Stimulated activated CD8-positive, alpha-beta memory T cell treated with anti-CD3 and anti-CD28 coated beads, Interleukin-7, amount 100 ng/mL, for 1 hour (primary cell): ENCODE results near the gene NBEA.

Source experiments
- DNase-seq, 2 donors: peaks; one replicate each; pipeline ENCODE4 v3.0.0-alpha.2; 2020; ENCODE audit warnings: low read depth in 2 of 2

Gene NBEA

DNA sequence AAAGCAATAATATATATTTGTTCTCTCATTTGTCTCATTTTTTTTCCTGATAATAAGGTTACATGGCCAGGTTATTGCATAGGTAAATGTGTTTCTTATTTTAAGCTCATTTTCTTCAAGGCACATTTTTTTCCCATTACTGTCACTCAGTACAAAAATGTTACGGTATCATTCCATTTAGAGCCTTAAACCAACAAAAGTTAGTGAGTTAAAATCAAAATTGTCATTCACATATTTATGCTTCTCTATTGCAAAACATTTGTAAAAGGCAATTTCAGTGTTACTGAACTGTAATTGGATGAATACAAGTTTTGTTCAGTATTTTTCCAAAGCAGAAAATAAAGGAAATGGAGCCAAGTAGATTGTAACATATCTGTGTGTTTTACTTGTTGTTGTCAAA is 652.0 kb downstream of the NBEA start:
- no peak for DNase-seq

DNA sequence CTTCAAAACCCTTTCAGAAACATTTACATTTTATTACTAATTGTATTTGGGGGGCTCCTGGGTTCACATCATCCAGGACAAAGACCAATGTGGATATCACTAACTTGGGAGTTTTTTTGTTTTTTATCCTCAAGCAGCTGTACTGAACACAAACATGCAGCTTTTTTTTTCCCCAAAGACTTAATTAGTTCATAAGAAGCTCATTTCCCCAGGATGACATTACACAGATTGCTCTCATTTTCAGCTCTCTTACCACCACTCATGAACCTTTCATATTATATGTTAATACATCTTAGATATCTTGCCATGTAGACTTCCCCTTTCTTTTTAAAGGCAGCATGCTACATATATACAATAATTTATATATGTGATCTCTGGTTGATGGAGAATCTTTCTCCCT is 653.1 kb downstream of the NBEA start:
- no peak for DNase-seq

DNA sequence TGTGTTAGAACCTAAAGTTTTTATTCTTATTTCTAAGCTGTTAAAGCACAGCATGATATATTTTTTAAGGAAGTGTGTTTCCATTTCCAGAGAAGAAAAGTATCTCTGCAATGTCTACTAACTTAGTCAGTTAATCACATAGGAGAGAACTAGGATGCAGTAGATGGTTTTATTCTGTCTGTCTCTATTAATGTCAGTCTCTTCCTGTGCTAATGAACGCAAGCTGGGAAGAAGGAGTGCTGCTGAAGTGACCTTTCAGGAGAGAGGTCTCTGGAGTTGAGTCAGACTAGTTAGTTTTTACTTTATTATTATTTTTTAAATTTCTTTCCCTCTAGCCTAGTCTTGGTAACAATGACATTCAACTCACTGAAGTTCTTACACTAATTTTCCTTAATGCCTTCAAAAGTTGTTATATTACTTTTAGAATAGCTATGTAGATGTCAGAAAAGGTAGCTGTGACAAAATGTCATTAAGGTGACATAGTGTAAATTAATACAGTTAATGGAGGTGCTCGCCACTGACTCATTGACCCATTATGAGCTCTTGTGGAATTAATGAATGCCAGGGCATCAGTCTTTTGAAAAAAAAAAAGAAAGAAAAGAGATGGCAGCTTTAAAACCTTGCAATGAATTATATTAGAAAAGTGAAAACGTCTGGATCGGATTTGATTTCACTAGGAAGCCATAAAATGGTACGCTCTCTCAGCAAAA is 654.4 kb downstream of the NBEA start:
- no peak for DNase-seq

DNA sequence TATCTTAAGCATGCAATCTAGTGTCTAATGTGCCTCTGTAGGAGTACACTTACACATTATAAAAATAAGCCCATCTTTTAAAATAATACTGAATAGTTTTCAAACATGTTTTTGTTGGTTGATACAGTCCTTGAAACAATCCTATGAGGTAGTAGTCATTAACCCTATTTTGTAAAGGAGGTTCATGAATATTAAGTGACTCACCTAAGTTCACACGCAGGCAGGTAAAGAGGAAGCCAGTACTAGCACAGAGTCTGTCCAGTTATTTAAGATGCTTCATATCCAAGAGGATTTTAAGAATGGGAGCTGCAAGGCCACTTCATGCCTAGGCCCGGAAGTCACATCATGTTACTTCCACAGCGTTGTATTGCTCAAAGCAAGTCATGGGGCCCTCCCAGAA is 655.4 kb downstream of the NBEA start:
- no peak for DNase-seq

DNA sequence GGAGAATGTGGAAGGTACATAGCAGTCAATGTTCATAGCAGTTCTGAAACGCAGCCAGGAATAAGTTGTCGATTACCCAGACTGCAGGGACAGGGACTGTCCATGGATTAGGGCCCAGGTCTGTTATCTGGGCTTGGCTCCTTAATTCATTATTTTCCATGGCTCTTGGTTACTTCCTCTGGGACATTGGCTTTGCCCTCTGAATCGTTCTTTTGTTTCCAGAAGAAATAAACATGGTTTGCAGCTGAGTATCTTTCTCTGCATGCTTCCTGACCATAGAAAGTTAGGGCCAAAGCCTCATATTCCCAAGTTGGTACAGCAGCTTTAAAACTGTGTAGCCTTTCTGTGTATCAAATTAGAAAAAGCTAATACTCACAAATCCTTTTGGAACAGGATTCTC is 656.2 kb downstream of the NBEA start:
- DNase-seq = no peak

DNA sequence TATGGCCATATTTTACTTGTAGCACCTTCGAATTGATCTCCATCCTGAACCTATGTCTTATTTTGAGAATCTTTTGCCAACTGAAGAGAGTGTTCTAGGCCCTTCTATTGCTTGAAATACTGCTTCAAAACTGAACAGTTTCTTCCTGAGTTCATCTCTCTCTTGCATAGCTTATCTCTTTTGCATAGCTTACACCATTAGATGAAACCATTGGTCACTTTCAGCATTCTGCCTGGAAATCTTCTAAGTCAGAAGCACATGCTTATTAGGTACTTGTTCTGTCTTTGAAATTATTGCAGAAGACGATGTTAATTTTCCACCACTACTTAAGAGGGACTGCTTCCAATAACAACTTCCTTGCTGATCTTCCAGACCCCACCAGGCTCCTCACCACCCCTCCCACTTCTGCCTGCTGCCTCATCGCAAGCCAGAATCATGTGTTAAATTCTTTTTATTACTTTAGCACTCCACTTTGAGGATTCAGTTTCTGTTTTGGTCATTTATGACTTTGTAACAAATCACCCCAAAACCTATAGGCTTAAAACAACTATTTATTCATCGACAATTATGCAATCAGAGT is 656.8 kb downstream of the NBEA start:
- no peak for DNase-seq

DNA sequence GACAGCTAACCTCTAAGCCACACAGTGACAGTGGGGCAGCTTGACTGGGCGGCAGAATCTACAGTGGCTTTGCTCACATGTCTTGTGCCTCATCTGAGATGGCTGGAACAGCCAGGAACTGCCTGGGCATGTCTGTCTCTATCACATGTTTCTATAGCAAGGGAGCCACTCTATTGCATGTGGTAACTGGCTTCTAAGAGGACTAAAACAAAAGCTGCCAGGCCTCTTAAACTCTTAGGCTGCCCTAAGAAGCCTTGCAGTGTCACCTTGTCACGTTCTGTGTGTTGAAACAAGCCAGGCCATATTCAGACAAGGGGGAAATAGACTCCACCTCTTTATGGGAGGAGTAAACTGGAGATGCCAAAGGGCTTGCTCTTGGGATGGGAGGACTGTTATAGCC is 657.3 kb downstream of the NBEA start:
- DNase-seq = no peak

DNA sequence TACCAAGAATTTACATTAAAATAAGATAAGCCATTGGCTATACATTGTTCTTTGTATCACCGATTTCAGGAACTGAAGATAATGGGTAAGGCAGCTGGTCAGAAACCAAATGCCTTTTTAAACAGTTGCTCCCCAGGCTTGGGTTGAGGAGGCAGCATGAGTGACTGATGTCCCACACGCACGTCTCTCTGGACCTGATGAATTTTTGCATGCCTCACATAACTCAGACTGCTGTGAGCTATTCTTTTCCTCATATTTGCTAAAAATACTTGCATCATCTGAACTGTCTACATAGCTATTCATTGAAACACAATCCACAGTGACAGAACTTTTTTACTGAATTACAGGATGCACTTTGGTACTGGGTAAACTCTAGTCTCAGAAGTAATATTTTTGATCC is 658.1 kb downstream of the NBEA start:
- no peak for DNase-seq

DNA sequence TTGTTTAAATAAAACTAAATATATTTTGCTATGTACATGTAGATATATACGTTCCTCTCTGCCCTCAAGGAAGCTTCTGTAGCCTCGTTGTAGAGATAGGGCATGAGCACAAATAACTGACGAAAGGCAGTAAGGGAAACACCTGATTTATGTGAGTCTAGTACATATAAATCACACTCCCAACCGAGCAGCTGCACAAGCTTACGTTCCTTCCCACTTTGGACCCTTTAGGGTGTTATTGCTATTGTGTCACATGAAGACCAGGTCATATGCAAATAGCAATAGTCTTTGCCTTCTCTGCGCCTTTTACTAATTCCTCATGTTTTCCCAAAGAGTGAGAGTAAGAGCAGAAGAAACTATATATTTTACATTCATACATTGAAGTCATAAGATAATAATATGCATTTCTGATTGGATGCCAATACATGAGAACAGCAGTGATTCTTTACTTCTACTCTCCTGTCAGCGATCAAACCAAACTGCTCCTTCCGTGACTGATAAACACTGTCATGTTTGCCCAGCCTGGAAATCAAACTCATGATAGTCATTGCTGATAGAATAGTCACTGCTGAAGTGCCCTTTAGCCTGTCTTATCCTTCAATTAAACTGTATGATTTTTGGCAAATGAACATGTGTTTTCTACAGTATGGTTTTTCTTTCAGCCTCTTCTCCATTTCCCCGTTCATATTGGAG is 661.7 kb downstream of the NBEA start:
- DNase-seq = no peak

DNA sequence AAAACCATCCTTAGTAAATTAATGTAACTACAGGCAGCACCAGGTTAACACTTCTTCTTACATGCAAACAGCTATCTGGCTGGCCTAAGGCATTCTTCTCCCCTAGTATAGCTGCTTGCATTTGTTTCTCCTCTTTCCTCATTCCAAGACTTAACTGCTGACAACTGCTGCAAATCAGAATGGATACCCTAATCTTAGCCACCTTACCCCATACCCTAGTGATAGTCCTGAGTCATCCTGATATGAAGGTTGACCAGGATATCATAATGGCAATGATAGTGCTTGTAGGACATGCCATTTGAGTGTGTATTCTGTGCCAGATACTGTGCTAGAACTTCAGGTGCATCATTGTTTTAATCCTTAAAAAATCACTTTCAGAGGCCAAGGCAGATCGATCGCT is 672.6 kb downstream of the NBEA start:
- DNase-seq = no peak

DNA sequence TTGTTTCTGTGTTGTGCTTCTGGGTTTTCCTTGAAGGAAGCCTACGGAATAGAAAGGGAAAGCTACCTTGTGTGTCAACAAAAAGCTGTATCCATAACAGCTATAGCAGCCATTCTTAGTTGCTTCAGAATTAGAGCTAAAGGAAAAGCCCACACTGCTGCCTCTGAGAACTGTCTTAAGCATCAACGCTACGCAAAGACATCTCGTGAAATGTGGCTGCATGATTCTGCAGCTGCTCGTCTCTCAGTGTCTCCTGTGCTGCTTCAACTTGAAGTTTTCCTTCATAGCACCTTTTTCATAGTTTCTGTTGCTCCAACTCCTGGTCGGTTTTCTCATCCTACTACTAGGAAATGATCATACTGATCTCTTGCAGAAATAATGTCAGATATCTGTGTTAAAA is 675.4 kb downstream of the NBEA start:
- no peak for DNase-seq

DNA sequence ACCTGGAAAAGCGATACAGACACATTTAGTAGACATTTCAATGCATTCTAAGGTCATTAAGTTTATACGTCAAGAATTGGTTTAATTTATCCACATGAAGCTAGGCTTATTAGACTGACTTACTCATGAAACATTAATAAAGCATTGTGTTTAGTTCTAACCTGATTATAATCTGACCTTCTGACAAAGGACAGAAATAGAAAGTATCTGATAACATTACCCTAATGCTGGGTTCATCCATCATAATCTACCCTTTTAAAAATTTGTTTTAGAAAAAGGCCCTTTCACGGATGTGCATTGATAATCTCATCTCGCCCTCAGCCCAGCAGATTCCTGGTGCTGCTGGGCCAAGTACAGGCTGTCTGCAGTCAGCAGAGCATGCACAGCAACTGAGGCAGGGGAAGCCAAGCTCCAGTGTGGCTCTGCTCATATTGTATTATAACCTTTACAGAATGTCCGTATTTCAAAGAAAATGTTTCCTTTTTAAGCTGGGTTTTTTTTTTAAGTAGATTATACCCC is 676.6 kb downstream of the NBEA start:
- DNase-seq = no peak

DNA sequence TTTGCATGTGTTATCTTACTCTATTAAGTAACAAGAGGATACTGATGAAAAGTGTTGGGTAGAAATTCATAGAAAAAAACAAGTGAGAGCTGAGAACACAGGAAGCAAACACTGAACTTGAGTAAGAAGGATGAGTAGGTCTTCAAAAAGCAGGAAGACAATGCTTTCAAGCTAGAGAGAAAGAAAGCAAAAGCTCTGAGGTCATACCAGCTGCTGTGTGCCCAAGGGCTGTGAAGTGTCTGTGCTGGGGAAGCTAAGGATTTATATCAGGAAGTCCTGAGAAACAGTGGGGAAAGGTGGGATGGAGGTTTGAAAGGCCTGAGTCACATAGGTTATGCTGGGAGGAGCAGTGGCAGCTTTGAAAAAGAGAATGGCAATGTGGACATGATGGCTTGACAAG is 679.9 kb downstream of the NBEA start:
- DNase-seq = no peak

DNA sequence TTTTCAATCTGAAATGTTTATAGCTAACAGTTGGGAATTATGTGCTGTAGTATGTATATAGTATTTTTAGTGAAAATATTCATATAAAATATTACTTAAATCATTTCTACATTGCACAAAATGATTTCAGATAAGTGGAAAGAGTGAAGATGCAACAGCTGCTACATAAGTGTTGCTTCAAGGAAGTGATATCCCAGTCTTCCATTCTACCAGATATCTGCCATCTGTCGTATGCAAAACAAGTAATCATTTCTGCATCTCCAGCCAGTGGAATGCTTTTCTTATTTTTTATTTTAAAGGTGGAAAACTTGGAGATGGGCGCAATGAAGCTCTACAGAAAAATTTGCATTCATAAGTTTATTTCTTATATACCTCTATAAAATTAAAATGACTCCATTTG is 687.0 kb downstream of the NBEA start:
- no peak for DNase-seq

DNA sequence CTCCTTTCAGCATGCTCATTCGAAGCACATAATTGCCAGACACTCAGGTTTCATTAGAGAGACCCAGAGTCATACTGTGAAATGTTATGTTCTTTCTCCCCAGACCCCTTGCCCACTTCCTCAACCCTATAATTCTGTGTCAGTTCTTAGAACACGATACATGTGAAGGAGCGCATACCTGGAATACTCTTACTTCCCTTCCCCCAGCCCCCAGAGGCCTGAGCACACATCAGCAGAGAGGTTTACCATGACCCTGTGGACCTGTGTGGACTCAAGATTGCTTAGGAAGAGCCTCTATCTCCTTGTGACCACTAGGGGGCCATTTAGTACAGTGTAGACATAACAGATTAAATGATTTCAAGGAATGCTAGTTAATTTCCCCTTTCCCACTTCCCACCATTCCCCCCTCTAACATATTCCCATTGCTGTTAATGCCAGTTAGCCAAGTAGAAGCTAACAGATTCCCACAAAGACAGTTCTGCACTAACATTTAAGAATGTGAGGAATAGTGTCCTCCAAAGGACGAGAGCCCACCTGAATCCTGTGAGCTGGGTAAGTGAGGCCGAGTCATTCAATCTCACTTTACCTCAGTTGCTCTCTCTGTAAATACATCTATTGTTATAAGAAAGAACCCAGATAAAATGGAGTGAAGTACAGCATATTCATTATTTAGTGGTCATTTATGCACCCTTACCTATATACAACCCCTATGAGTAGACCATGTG is 688.6 kb downstream of the NBEA start:
- no peak for DNase-seq

DNA sequence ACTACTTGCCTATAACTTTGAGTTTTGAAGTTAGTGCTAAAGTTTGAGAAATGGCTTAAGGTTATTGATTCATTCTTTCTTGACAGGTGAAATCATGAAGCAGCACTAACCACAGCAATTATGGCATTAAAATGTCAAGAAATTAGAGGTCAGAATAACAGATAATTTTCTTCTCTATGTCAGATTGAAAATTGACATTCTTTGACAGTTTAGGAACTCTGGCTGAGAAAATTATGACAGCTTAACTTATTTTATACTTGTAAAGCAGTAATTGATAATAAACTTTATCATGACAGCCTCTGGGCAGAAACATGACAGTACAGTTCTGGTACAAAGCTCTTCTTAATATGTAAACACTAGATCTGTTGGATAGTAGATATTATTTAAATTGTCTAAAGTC is 689.6 kb downstream of the NBEA start:
- no peak for DNase-seq

DNA sequence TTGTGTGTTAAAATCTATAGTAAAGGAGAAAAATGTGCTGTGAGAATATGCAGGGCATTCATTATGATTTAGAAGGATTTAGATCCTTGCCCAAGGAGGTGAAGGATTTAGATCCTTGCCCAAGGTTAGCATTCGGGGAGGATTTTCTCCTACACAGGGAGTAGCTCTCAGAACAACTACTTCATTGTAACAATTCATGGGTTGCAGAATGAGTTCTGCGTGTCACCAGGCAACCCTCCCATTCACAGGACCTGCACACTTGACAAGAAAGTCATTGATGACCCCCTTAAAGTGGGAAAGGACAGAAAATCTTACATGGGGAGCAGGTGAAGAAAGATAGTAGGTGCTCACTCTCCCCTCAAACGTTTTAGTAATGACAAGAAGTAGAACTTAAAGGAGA is 701.6 kb downstream of the NBEA start:
- no peak for DNase-seq

DNA sequence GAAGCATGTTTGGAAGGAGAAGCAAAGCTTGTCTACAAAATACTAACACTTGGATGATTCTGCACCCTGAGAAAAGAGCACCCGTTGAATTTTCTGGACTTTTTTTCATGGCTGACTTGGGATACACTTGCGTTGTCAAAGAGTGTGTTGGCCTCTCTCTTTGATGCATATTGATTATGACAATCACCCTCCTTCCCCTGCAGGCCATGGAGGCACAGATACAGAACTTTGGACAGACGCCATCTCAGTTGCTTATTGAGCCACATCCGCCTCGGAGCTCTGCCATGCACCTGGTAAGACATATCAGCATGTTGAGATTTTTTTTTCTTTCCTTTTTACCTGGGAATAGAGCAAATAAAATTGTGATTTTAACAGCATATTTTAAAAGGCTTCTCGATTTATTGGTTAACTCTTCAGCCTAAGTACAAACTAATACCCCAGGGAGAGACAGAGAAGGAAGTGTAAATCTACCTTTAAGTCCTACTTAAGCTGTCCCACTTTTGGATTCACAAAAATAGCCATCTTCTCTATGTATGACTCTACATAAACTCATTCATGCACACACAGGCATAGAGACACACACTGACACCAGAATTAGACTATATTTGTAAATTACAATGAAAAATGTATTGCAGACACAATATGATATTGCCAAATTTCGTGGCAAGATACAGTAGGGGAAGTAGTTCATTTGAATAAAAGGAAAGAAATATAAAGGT is 704.1 kb downstream of the NBEA start:
- no peak for DNase-seq

DNA sequence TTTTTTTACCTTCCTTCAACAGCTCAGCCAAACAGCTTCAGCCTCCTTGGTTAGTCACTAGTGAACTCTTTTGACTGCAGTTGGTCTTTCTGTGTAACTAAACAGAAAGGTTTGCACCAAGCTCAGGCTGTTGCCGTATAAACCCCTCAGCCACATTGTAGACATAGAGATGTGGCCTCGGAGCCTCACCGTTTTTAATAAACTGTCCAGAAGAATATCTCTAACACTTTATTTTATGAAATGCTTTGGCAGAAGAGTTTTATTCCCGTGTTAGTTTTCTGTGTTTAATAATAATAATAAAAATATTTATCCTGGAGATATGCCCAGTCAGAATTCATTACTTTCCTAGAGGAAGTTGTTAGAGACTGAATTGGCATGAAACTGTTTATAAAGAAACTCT is 706.1 kb downstream of the NBEA start:
- DNase-seq = no peak

DNA sequence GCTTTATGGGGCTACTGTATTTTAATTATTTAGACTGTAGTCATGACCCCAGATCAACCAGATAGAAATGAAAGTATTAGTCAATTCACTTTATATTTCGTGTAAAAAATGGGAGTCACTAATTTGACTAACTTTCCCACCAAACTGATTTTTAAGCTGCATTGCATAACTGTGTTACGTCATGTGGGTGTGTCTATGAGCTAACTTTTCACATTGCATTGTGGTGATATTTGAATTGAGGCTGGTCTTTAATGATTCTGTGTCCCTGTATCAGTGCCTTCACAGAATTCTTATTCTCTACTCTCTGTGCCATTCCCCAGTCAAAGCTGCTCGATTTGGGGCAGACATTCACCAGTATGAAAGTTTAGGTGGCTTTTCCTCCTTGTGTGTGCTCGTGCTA is 707.1 kb downstream of the NBEA start:
- DNase-seq = no peak

DNA sequence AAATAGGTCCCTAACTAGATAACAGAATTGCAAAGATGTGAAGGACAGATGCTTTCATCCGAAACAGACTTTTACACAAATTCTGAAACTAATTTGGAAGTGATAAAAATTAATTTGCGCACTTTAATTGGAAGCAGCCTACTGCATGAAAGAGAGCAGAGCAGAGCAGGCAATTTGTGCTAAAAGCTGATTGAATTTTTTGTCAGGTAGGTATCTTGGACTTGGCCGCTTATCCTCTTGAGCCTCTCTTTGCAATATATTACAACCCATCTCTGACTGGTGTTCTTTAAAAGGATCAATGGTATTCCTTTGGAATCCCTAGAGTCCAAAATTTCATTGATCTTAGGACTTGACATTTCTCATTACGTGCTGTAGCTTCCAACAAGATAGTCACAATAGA is 717.7 kb downstream of the NBEA start:
- DNase-seq = no peak

DNA sequence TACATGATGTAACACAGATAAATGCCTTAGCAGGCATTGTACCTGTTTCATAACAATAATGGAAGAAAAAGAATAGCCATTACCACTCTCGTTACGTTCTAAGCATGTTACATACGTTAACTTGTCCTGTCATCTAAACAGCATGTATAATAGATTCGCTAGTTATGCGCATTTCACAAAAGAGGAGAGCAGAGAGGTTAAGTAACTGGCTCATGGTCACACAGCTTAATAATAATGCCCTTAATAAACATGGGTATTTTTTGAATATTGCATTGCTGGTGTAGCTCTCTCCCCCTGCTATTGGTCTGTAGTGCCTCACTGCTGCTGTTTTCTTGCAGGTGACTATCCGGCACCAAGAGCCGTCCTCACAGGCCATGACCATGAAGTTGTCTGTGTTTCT is 722.7 kb downstream of the NBEA start:
- DNase-seq = no peak
